ENCODE results near the gene TACC3.

TACC3 gene

DNA sequence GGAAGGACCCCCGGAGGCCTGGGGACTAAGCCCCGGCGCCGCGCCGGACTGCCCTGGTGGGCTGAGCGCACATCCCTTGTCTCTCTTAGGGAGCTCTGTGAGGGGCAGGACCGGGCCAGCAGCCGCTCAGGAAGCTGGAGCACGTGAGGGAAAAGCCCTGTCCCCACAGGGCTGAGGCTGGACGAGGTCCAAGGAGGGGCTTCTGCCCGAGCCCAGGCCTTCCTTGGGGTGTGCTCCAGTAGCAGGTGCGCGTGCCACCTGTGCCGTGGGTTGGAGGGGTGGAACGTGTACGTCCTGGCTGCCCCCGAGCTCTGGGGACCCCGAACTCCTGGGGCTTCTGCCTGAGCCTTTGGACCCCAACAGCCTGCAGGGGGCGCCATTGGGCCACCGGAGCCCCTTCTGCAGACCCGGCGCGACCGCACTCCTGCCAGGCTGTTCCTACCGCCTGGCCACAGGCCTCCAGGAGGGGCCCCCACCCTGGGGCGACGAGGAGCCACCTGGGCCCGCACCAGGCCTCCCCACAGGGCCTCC, 27.2 kb downstream of the TACC3 start:
- DNase-seq, result peak; percentile 57

DNA sequence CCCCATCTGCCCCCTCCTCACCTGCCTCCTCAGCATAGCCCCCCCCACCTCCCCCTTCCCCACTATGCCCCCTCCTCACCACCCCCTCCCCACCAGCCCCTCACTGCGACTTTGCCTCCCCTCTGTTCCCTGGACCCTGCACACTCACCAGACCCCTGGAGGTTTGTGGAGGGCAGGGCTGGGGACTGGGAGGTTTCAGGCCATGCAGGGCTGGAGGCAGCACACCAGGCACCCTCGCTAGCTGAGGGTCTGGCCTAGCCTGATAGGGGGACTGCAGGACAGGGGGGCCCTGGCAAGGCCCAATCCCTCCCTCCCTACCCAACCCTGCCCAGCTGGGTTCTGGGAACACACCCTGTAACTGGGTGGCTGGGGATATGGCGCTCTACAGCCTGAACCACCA, 28.0 kb downstream of the TACC3 start:
- no peak for DNase-seq

DNA sequence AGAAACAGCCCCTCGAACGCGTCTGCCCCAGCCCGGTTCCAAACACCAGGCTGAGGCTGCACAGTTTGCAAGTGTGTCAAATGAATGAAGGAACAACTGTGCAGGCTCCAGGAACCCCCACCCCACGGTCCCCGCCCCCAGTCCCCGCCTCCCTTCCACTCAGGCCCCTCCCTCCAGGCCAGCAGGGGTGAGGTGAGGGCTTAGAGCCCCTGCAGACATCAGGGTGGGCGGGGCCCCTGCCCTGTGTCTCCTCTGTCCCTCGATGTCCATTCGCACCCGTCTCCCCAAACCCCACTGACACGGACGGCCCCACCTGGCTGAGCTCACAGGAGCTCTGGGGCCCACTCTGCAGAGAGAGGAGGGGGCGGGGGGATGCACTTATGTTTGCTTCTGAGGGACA, 28.5 kb downstream of the TACC3 start:
- DNase-seq, result no peak

DNA sequence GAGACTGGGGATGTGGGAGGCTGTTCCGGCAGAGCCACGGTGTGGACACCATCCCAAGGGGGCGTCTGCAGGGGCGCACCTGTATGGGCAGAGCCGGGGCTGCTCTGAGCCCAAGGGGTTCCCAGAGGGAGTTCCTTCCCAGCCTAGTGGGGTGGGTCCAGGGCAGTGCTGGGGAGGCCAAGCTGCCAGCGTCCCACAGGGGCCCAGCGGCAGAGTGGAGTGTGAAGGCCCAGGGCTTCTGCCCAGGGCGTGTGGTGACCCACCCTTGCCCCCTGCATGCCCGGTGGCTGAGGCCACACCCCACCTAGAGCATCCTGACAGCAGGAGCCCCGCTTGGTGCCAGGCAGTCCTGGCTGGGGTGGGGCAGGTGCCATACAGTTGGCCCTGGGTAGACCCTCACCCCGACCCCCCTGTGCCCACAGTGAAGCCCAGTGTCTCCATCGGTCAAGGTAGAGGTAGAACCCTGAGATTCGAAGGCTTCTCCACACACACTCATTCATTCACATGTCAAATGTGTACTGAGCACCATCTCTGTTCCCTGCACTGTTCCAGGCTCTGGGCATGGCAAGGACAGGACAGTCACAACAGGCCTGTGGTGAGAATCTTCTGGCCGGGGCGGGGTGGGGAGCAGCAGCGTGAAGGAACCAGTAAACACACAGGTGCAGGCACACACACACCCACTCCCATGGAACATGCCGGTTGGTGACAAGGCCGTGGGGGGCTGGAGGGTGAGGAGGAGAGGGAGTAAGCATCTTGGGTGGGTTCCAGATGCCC, 29.2 kb downstream of the TACC3 start:
- DNase-seq, result no peak

DNA sequence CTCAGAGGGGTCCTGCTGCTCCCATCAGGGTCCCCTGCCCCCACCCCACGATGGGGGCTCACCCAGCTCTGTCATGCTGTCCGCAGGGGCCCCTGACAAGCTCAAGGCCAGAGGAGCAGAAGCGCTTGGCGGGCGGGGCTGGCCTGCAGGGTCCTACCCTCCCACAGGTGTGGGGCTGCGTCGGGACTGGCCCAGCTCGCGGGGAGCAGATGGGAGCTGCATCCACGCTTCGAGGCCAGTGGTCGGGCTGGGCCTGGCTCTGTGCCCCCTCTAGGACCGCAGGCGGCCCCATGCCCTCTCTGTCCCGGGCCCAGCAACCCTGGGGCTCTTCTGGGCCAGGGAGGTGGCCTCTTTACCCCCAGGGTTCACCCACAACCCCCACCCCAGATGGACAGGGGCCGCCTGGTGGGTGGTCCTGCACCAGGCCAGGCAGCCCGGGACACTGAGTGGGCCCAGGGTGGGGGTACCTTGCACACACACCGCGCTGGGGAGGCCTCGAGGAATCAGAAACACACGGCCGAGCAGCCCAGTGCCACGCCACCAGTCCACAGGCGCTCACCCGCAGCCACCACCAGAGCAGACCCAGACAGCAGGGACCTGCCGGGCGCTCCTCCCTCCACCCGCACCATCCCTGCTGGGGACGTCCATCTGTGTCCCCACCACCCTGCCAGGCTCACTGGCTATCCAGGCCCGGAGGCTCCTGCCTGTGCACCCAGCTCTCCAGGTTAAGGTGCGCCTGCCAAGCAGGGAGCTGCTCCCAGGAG, 30.0 kb downstream of the TACC3 start:
- DNase-seq, result no peak

DNA sequence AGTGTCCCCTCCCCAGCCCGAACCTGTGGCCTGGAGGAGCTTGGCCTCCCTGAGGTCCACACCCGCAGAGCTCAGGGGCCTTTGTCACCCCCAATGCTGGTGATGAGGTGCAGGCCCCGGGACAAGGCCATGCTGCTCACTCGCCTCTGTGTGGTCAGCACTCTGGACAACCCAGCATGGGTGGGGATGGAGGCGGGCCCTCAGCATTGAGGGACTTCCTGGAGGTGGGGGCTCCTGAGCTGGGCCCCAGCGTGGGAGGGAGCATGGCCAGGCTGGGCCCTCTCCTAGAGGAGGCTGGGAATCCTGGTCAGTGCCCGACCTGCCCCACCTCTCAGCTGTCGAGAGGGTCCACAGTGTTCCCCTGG, 30.6 kb downstream of the TACC3 start:
- no peak for DNase-seq

GRCh38 chr4:1752284-1753041, 31.1 kb downstream of the TACC3 start:
- DNase-seq, result no peak

GRCh38 chr4:1753294-1753696, 32.0 kb downstream of the TACC3 start:
- DNase-seq, result no peak

GRCh38 chr4:1753697-1754311, 32.5 kb downstream of the TACC3 start:
- DNase-seq, result no peak

GRCh38 chr4:1754336-1754735, 33.0 kb downstream of the TACC3 start:
- no peak for DNase-seq

DNA sequence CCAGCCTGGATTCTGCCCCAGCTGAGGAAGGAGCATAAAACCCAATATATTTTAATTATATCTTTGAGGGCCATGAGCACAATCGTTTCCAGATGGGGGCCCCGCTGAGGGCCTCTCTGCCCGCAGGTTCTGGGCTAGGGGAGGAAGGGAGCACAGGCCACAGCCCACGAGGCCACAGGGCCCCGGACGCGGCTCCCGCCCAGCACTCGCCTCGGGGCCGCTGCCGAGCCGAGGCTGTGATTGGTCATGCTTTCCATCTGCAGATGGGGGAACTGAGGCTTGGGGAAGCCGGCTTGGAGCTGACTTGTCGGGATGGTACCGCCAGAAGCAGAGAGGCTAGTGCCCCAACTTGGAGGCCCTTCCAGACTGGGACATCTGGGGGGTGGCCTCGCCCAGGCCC, 34.0 kb downstream of the TACC3 start:
- DNase-seq, result no peak

DNA sequence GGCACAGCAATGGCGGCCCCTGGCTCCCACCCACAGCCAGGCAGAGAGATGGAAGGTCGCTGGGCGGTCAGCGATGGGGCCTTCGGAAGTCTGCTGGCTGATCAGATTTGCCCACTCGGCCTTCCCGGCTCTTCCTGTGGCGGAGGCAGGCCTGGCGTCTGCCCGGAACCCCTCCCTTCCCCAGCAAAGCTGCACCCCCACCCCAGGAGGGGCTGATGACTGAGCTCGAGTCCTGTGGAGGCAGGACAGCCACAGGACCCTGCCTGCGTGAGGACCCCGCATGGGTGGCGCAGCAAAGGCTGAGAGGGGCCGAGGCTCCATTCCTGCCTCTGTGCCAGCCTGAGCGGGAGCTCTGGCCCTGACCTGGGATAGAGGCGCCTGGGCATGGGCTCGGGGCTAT, 34.8 kb downstream of the TACC3 start:
- no peak for DNase-seq

GRCh38 chr4:1756893-1757779, 35.8 kb downstream of the TACC3 start:
- no peak for DNase-seq

GRCh38 chr4:1757836-1758235, 36.5 kb downstream of the TACC3 start:
- no peak for DNase-seq

DNA sequence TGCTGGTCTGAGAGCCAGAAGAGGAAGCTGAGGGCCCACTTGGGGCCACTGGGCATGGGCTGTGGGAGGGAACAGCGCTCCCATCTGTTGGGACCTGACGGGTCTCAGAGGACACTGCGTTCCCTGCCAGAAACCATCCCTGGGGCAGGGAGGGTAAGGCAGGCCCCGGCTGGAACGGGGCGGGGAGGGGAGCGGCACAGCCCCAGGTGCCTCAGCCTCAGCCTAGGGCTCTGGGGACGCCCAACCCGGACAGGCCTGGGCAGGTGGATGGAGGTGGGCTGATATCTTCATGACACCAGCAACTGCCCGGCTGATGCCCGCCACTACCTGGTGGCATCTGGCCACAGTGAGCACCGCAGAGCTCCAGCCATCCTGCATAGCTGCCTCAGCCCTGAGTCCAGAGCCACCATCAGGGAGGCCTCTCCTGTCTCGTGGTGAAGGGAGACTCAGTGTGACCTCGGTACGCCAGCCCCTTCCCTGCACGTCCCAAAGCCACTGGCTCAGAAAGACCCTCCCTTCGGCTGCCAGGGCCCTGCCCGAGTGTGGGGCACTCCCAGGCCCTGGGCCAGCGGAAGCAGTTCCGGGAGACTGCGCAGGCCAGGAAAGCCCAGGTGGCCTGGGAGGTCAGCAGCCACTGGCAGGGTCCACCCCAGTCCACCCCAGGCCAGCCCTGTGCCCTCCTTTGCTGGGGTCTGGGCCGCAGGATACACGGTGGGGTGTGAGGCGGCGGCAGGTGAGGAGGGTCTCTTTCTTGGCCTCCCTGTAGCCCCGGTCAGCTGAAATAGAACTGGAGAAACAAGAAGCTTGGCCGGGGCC, 37.2 kb downstream of the TACC3 start:
- DNase-seq, result no peak

DNA sequence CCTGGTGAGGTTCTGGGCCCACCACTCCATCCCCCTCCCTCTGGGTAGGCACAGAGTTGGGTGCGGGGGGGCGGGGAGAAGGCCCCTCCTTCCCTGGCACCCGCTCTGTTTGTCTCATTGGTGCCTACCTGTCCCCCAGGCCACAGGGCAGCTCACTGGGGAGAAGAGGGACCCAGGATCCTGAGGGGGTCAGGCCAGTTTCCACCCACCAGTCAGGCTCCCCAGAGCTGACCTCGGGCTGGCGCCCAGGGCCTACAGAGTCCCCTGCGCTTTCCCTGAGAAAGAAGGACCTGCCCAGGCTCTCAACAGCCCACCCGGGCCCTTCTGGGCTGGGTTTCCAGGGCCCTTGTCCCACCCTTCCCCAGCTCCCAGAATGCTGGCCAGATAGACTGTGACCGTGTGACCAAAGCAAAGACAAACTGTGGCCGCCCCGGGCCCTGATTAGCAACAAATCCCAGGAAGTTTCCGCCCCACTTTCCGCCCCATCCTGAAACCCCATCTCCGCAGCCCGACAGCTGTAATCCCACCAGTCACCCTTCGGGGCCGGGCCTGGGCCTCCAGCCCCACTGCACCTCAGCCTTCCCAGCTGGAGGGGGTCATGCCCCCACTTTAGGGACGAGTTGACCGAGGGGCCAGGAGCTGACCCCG, 38.0 kb downstream of the TACC3 start:
- DNase-seq, result no peak

DNA sequence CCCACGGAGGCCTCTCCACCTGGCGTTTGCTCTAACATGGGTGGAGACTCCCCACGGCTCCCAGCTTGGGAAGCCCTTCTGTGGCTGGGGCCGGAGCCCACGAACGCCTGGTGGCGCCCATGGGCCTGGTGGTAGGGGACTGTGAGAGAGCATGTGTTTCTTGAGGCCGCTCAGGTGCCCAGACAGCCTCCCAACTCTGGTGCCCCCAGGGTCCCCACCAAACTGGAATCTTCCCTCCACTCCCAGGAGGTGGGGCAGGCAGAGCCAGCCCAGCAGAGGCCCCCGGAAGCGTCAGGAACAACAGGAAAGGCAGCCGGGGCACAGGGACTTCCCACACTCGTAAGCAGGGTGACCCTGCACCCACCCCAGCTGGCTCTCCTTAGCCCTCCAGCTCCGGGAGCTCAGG, 38.5 kb downstream of the TACC3 start:
- no peak for DNase-seq

DNA sequence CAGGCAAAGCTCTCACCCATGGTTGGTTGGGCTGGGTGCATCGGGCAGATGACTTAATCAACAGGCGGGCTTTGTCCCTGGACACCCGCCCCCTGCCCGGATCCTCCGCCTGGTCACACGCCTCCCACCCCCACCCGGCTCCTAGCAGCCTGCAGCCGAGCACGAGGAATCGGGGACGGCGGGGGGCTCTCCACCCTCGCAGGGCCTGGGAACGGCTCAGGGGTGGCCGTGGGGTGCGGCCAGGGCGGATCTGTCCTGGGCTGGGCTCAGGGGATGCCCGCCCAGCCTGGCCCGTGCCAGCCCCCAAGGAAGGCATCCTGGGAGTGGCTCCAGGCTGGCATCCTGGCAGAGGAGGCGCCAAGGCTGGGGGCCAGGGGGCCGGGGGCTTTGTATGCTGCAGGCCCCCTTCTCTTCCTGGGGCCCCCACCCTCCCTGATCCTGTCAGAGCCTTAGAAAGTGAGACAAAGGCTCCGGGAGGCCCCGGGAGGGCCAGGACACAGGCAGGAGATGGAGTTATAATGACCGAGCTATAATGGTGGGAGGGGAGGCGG, 39.3 kb downstream of the TACC3 start:
- no peak for DNase-seq

DNA sequence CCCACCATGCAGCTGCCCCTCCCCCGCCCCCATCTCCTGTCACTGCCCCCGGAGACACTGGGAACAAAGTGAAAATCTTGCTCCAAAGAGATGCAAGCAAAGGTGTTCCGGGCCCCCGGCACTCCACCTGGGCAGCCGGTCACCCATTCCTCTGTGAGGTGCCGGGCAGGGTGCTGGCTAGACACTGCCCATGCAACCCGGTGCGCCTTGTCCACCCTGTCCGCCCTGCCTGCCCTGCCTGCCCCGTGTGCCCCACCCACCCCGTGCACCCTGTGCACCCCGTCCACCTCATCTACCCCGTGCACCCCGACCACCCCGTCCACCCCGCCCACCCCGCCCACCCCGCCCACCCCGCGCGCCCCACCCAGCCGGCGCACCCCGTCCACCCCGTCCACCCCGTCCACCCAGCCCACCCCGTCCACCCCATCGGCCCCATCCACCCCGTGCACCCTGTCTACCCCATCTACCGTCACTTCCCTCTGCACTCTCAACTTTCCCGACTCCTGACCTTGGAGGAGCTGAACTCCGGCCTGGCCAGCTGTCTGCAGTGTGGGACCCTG, 39.9 kb downstream of the TACC3 start:
- DNase-seq, result no peak
